NCI-H2227 treated with DMSO at 0.1 percent for 48 hours (cell line): ENCODE measurements around the gene PTBP1.
"Not testable (repeated sequence)": the region's sequence is repeated elsewhere in the genome, so short reads cannot be mapped to it uniquely, and the experiment has no call there.

ENCODE experiments used
- DNase-seq: peaks from one replicate; lab custom pipeline; 2025; lab: John Stamatoyannopoulos, UW

The PTBP1 gene

GRCh38 chr19:829129-829758 lies 32.0 kb downstream of the PTBP1 start:
- no peak for DNase-seq

- DNase-seq: no peak
Measured at GRCh38 chr19:831407-832369, 34.4 kb downstream of the PTBP1 start.

GRCh38 chr19:834216-834615 lies 37.0 kb downstream of the PTBP1 start:
- no peak for DNase-seq

GRCh38 chr19:835210-835810 lies 38.1 kb downstream of the PTBP1 start:
- no peak for DNase-seq

- no peak for DNase-seq
Measured at GRCh38 chr19:840519-841206, 43.4 kb downstream of the PTBP1 start, which contains the start of gene PRTN3. Gene PRTN3, plus strand, starts transcription at chr19:840999. Its CDS starts 10 bp downstream, at chr19:841009.

GRCh38 chr19:842802-843179 lies 45.5 kb downstream of the PTBP1 start:
- not testable (repeated sequence) for DNase-seq

GRCh38 chr19:843180-843835 lies 46.1 kb downstream of the PTBP1 start:
- peak; percentile 13 for DNase-seq

GRCh38 chr19:843836-844545 lies 46.7 kb downstream of the PTBP1 start:
- peak; percentile 12 for DNase-seq

- peak; percentile 9 for DNase-seq
Measured at GRCh38 chr19:844546-844971, 47.3 kb downstream of the PTBP1 start.

- DNase-seq: no peak
Measured at GRCh38 chr19:845707-846521, 48.7 kb downstream of the PTBP1 start.

- DNase-seq: no peak
Measured at GRCh38 chr19:848386-848921, 51.2 kb downstream of the PTBP1 start.

GRCh38 chr19:849195-849594 lies 51.9 kb downstream of the PTBP1 start:
- DNase-seq: not testable (repeated sequence)

- DNase-seq: peak; percentile 22
Measured at GRCh38 chr19:850221-850978, 53.1 kb downstream of the PTBP1 start.

GRCh38 chr19:850979-851335 lies 53.7 kb downstream of the PTBP1 start:
- no peak for DNase-seq

- no peak for DNase-seq
Measured at GRCh38 chr19:852136-853013, 55.1 kb downstream of the PTBP1 start, which contains the start of gene ELANE. Gene ELANE, plus strand, starts transcription at chr19:852303. Its CDS starts 26 bp downstream, at chr19:852329.

GRCh38 chr19:853014-853585 lies 55.8 kb downstream of the PTBP1 start:
- no peak for DNase-seq

GRCh38 chr19:853614-854220 lies 56.5 kb downstream of the PTBP1 start:
- DNase-seq: not testable (repeated sequence)
